ENCODE data around the gene SPAAR.
"Not testable (repeated sequence)": the region's sequence is repeated elsewhere in the genome, so short reads cannot be mapped to it uniquely, and the experiment has no call there.

The SPAAR gene, protein sequence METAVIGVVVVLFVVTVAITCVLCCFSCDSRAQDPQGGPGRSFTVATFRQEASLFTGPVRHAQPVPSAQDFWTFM

GRCh38 chr9:35909274-35909673, at the start of gene SPAAR:
TSS of gene SPAAR (plus strand) at chr9:35909490. CDS start at chr9:35910464, 974 bp downstream.
- DNase-seq, result no peak

- no peak for DNase-seq
Observed at GRCh38 chr9:35859990-35860339, 49.3 kb upstream of the SPAAR start.

- DNase-seq, result no peak
Observed at GRCh38 chr9:35861161-35861897, 48.0 kb upstream of the SPAAR start.

DNA sequence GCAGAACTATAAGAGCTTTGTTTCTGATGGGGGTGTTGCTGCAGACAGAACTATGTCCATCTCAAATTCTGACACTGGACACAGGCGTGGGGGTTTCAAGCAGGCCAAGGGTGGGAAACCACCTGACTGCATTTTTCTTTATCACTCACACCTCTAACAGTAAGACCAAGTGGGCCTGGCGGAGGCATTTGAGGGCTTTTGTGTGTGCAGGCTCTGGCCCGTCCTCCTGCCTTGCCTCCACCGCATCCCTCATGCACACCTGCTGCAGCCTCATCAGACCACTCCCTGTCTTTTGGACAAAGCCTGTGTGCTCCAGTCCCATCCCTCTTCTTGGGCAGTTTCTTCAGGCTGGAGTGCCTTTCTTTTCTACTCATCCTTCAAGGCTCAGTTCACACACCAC, 47.0 kb upstream of the SPAAR start:
- DNase-seq, result no peak

GRCh38 chr9:35863583-35863982, 45.7 kb upstream of the SPAAR start:
- DNase-seq, result no peak

DNA sequence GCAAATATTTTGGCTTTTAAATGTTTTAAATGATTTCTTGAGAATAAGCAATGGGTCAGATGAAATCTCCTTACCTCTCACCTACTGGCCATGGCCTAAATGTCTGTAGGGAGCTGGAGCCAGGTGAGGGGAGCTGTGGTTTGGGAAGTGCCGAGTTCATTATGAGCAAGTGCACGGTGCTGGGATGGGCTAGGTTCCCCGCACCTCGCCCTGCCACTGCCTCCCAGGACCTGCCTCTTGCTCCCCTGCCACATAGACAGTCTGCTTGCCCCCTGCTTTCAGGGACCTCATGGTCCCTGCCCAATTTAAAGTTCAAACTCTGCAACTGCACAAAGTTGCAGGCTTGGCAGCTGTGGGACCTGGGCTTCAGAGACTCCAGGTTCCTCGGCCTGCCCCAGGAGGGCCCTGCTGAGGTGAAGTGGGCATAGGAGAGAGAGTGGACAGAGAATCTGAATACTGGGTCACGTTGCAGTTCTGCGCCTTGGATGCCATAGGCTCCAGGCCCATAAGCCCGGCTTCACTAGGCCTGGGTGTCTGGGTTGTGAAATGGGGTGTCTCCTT, 44.5 kb upstream of the SPAAR start:
- no peak for DNase-seq

GRCh38 chr9:35867538-35867937, 41.8 kb upstream of the SPAAR start:
- no peak for DNase-seq

GRCh38 chr9:35868933-35869332, 40.4 kb upstream of the SPAAR start:
- no peak for DNase-seq

GRCh38 chr9:35869621-35870216, 39.6 kb upstream of the SPAAR start:
- no peak for DNase-seq

- DNase-seq, result no peak
Observed at GRCh38 chr9:35870351-35870923, 38.9 kb upstream of the SPAAR start, which contains the start of gene OR13J1. TSS of gene OR13J1 (minus strand) at chr9:35870401. CDS start at chr9:35870401, 0 bp downstream.

- no peak for DNase-seq
Observed at GRCh38 chr9:35871545-35871944, 37.7 kb upstream of the SPAAR start.

DNA sequence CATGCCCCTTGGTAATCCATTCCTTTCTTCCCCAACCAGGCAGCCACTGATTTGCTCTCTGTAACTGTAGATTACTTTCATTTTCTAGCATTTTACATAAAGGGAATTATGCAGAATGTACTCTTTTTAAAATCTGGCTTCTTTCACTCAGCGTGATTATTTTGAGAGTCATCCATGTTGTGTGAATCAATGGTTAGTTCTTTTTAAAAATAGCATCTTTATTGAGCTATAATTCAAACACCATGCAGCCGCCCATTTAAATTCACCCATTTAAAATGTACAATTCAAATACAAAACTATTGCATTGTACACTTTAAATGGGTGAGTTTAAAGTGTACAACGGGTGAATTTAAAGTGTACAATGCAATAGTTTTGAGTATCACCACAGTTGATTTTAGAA, 36.8 kb upstream of the SPAAR start:
- DNase-seq, result no peak

DNA sequence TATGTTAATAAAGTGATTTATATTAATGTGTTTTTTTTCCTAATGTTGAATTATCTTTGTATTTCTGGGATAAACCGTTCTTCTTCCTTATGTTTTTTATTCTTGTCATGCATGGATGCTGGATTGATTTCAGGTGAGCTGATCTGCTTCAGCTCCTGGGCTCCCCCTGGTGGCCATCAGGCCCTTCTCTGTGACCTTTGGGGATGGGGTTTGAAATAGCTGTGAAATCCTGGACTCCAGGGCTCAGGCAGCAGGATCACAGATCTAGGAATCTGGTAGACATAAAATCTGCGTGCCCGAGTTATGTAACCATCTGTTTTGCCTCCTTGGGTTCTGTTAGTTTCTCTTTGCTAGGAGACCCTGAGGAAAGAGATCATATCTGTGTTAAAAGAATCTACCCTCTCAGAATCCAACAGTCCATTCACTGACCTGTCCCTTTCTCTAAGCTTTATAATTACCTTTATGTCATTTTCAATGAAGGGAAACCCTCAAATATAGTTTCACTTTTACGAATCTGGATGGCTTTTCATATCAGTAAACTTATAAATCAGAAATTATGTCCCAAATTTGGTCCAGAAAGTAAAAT, 26.9 kb upstream of the SPAAR start:
- peak; percentile 81 for DNase-seq

DNA sequence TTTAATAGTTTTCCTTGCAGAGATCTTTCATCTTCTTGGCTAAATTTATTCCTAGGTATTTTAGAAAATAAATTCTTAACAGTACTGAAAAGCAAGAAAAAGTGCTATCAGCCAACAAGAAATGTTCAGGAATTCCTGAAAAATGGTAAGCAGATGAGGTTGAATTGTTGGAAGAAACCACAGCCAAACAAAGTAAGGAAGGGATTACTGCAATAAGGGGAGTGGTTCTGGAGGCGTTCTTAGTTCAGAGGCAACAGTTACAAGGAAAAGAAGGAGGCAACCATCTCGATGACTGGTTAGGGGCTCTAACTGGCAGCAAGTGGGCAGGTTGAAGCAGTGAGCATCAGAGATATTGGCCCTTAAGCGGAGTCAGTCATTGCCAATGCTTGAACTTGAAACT, 26.3 kb upstream of the SPAAR start:
- no peak for DNase-seq

DNA sequence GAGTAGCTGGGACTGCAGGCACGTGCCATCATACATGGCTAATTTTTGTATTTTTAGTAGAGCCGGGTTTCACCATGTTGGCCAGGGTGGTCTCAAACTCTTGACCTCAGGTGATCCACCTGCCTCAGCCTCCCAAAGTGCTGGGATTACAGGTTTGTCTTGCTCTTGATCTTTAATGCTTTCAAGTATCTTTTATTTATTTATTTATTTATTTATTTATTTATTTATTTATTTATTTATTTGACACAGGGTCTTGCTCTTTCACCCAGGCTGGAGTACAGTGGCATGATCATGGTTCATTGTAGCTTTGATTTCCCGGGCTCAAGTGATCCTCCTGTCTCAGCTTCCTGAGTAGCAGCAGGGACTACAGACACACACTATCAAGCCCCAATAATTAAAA, 24.4 kb upstream of the SPAAR start:
- not testable (repeated sequence) for DNase-seq

DNA sequence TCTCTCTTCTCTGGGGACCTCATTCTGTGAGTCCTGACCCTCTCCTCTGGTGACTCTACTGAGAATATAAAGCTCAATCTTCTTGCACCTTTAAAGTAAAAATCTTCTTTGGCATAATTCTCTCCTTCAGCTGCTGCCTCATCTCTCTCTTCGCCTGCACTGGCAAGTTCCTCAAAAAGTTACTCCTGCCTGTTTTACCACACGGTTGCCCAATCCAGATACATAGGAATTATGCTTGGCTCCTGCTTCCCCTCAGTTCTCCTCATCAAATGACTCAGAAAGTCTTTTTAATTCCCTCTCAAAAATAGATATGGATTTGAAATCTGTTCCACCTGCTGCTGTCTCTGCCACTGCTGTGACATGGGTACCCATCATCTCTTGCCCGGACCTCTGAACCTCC, 17.6 kb upstream of the SPAAR start:
- no peak for DNase-seq

DNA sequence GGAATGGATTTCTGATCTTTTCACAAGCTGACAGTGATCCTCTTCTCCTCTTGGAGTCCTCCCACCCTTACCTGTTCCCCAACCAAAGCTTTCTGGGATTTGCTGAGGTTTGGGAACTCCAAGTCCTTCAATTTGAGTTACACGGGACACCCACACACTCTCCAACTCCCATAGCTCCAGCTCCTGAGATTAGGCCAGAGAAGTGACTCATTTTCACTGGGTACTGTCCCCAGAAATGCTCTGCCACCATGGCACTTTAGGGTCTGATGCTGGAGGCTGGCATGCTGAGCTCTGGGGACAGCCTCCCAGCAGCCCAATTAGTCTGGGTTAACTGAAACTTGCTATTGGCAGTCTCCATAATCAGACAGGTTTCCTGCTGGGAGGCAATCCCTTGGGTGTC, 17.2 kb upstream of the SPAAR start:
- DNase-seq, result no peak

- DNase-seq, result no peak
Observed at GRCh38 chr9:35896570-35896969, 12.7 kb upstream of the SPAAR start.

DNA sequence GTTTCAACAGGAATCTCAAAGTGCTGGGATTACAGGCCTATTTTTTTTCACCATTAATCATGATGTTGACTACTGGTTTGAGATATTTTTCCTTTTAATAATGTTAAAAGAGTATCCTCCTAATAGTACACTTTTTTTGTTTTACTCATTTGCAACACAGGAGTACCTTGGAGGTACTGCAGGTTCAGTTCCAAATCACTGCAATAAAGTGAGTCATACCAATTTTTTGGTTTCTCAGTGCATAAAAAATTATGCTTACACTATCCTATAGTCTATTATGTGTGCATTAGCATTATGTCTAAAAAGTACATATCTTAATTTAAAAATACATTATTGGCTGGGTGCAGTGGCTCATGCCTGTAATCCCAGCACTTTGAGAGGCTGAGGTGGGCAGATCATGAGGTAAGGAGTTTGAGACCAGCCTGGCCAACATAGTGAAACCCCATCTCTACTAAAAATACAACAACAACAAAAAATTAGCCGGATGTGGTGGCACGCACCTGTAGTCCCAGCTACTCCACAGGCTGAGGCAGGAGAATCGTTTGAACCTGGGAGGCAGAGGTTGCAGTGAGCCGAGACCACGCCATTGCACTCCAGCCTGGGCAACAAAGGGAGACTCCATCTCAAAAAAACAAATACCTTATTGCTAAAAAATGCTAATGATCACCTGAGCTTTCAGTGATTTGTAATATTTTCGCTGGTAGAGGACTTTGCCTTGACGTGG, 11.8 kb upstream of the SPAAR start:
- DNase-seq, result not testable (repeated sequence)

DNA sequence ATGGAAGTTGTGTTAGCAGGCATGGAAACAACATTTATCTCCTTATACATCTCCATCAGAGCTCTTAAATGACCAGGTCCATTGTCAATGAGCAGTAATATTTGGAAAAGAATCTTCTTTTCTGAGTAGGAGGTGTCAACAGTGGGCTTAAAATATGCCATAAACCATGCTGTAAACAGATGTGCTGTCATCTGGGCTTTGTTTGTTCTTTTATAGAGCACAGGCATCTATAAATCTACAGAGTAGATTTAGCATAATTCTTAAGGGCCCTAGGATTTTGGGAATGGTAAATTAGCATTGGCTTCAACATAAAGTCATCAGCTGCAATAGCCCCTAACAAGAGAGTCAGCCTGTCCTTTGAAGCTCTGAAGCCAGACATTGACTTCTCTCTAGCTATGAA, 11.0 kb upstream of the SPAAR start:
- DNase-seq, result no peak

DNA sequence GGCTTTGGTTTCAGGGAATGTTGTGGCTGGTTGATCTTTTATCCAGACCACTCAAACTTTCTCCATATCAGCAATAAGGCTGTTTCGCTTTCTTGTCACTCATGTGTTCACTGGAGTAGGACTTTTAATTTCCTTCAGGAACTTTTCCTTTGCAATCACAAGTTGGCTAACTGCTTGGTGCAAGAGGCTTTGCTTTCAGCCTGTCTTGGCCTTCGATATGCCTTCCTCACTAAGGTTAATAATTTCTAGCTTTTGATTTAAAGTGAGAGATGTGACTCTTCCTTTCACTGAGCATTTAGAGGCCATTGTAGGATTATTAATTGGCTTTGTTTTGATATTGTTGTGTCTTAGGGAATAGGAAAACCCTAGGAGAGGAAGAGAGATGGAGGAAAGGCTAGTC, 10.3 kb upstream of the SPAAR start:
- no peak for DNase-seq

GRCh38 chr9:35903049-35903448, 6.2 kb upstream of the SPAAR start:
- peak; percentile 74 for DNase-seq

GRCh38 chr9:35904338-35904737, 5.0 kb upstream of the SPAAR start:
- DNase-seq, result no peak
